Gastrocnemius medialis (tissue), 4 donors: ENCODE data around the gene HNRNPH1.

Experiments used
- POLR2A ChIP-seq, 2 donors: fragments of 450-650 bp; IDR thresholded peaks; one replicate each; pipeline ENCODE4 v1.6.1; 2017; ENCODE audit warnings: antibody characterized with exemption in 2 of 2, mild to moderate bottlenecking in 2 of 2, moderate library complexity in 2 of 2
- TF ChIP-seq, protein P1 (sequence below), 5 experiments: fragments of 450-650 bp in 3 of 5; fragments of 200-600 bp in 2 of 5; sonication (generic) in 2 of 5; IDR thresholded peaks in 4 of 5; conservative IDR thresholded peaks in 1 of 5; 1 replicate in 4 of 5; 2 replicates in 1 of 5; pipeline ENCODE4 v1.5.1; 2016 to 2019; ENCODE audit warnings: antibody characterized with exemption in 5 of 5, mild to moderate bottlenecking in 3 of 5, moderate library complexity in 3 of 5

DNA sequence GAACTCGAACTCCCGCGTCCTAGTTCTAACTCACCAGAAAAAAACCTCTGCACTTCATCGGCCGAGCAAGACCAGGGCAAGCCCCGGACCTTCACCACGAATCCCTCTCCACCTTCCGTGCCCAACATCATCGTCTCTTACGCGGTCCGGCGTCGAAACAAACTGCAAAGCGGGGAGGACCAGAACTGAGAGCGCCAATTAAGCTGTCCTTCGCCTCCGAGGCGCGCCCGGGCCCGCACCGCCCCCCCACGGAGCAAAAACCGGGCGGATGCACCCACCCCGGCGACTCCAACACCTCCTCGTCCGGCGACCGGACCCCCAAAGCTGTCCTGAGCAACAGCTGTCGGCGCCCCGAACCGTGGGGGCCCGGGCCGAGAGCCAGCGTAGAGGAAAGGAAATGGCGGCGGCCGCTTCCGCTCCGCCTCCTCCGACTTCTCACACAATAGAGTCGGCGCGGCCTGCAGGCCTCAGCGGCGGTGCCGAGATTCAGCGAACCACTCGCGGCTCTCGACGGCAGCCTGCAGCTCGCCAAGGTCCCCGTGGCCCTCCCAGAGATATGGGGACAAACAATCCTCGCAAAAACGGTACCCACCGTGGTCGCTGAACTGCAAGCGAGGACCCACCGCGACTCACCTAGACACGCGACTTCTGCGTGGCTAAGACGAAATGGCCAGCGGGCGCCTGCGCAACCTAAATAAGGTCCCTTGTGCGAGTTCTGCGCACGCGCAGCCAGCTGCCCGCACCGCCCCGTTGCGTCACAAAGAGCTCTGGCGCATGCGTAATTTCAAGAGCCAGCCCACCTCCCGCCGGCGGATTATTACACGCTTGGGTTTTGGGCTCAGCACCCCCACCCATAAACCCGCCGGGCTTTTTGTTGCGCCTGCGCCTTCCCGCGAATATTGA, at the start of gene HNRNPH1:
- TF ChIP-seq POLR2A (IDR thresholded peaks at IDR 0.05): peak; percentile 100
- TF ChIP-seq, protein P1, sequence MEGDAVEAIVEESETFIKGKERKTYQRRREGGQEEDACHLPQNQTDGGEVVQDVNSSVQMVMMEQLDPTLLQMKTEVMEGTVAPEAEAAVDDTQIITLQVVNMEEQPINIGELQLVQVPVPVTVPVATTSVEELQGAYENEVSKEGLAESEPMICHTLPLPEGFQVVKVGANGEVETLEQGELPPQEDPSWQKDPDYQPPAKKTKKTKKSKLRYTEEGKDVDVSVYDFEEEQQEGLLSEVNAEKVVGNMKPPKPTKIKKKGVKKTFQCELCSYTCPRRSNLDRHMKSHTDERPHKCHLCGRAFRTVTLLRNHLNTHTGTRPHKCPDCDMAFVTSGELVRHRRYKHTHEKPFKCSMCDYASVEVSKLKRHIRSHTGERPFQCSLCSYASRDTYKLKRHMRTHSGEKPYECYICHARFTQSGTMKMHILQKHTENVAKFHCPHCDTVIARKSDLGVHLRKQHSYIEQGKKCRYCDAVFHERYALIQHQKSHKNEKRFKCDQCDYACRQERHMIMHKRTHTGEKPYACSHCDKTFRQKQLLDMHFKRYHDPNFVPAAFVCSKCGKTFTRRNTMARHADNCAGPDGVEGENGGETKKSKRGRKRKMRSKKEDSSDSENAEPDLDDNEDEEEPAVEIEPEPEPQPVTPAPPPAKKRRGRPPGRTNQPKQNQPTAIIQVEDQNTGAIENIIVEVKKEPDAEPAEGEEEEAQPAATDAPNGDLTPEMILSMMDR (IDR thresholded peaks at IDR 0.05 in 4 of 5, conservative IDR thresholded peaks at IDR 0.05 in 1 of 5): peak in 3 of 5 experiments; percentile 16 to 27 (median 16)
